K562 (cell line): ENCODE data around the gene SRP9. TPM values are rescaled to one million over a fixed set of nuclear protein-coding genes. Genes with fewer than 3 reads are reported as not detected.

Experiments used
- ATAC-seq: fragments of 200-7000 bp; cut with Tn5 transposase; 3 replicates; pipeline ENCODE4 v1.9.1; 2020; ENCODE audit warnings: moderate library complexity
- BruUV-seq: library from RNA; stranded (reverse); fragments of 400-500 nt; replicated peaks from 2 replicates; lab custom pipeline; 2021; lab: Mats Ljungman, UMichigan
- CTCF ChIA-PET: fragments of 300-600 bp; formaldehyde crosslinking; extraction: SDS; loops from one replicate; lab custom pipeline; 2021; ENCODE audit warnings: low intra/inter-chr PET ratio; lab: Yijun Ruan, JAX
- POLR2A ChIA-PET: fragments of 300-600, 350-650 bp; sonication (Branson Sonifier 250); formaldehyde crosslinking; extraction: SDS; loops from one replicate; lab custom pipeline; 2021; ENCODE audit warnings: antibody characterized with exemption, inconsistent platforms; lab: Yijun Ruan, JAX
- DNase-seq, 4 experiments: peaks; one replicate each; pipeline versions ENCODE4 v3.0.0 to v3.0.0-alpha.2; 2011 to 2018; ENCODE audit warnings: low spot score in 3 of 4, mixed read lengths in 3 of 4; ENCODE audit errors: extremely low read depth in 1 of 4
- FAIRE-seq: peaks from 2 replicates; lab custom pipeline; 2011; peaks lifted over from hg19 to GRCh38; lab: Jason Lieb, UNC
- H2AFZ ChIP-seq: 2 replicates; pipeline ENCODE4 v1.6.0; 2011; ENCODE audit warnings: low read depth, low read length, control low read depth, inconsistent platforms
- H3K27ac ChIP-seq: fragments of 200-600 bp; 3 replicates; pipeline ENCODE4 v1.8.0; 2011; ENCODE audit warnings: low read depth, mild to moderate bottlenecking, control low read depth, inconsistent platforms, low read length, moderate library complexity, mixed read lengths; ENCODE audit errors: extremely low read depth
- H3K27me3 ChIP-seq, 2 experiments: fragments of 300-600 bp in 1 of 2; 2 replicates in 1 of 2; 3 replicates in 1 of 2; pipeline versions ENCODE4 v1.6.0 to v1.8.0; 2011; ENCODE audit warnings: inconsistent platforms in 2 of 2, low read length in 2 of 2, mild to moderate bottlenecking in 1 of 2, mixed read lengths in 1 of 2, moderate library complexity in 1 of 2; ENCODE audit not compliant: control insufficient read depth in 2 of 2, insufficient read depth in 2 of 2
- H3K36me3 ChIP-seq: fragments of 300-600 bp; 3 replicates; pipeline ENCODE4 v1.8.0; 2011; ENCODE audit warnings: mild to moderate bottlenecking, low read length, inconsistent platforms; ENCODE audit not compliant: control insufficient read depth, insufficient read depth
- H3K4me1 ChIP-seq, 2 experiments: fragments of 200-600 bp in 1 of 2; replicated peaks in 1 of 2; 2 replicates in 1 of 2; 3 replicates in 1 of 2; pipeline versions ENCODE4 v1.5.1 to v1.8.0; 2011; ENCODE audit warnings: inconsistent platforms in 2 of 2, low read length in 2 of 2, mild to moderate bottlenecking in 1 of 2, mixed read lengths in 1 of 2, moderate library complexity in 1 of 2; ENCODE audit not compliant: control insufficient read depth in 2 of 2, insufficient read depth in 2 of 2
- H3K4me2 ChIP-seq: 2 replicates; pipeline ENCODE4 v1.6.1; 2011; ENCODE audit warnings: low read length, control low read depth, inconsistent platforms, mixed read lengths; ENCODE audit not compliant: insufficient read depth
- H3K4me3 ChIP-seq: fragments of 200-600 bp; sonication (generic), shearing (Covaris generic); 2 replicates; pipeline ENCODE4 v1.5.1; 2016; ENCODE audit warnings: control low read depth, inconsistent platforms
- H3K79me2 ChIP-seq: fragments of 200-600 bp; 3 replicates; pipeline ENCODE4 v1.8.0; 2011; ENCODE audit warnings: low read length, inconsistent platforms; ENCODE audit not compliant: control insufficient read depth, insufficient read depth
- H3K9ac ChIP-seq, 2 experiments: 2 replicates each; pipeline versions ENCODE4 v1.6.0 to v1.6.1; 2011; ENCODE audit warnings: low read depth in 2 of 2, low read length in 2 of 2, control low read depth in 1 of 2, inconsistent platforms in 1 of 2, mild to moderate bottlenecking in 1 of 2, mixed read lengths in 1 of 2; ENCODE audit not compliant: insufficient read depth in 1 of 2
- H3K9me1 ChIP-seq: one replicate; pipeline ENCODE4 v1.6.0; 2011; ENCODE audit warnings: inconsistent platforms, mild to moderate bottlenecking, low read length, moderate library complexity; ENCODE audit not compliant: control insufficient read depth, insufficient read depth
- H3K9me3 ChIP-seq: replicated peaks from 2 replicates; pipeline ENCODE4 v1.5.1; 2011; ENCODE audit warnings: low read depth, low read length, inconsistent platforms; ENCODE audit not compliant: control insufficient read depth, insufficient read depth
- H4K20me1 ChIP-seq: replicated peaks from 2 replicates; pipeline ENCODE4 v1.6.1; 2011; ENCODE audit warnings: low read length, inconsistent platforms, mixed read lengths; ENCODE audit not compliant: control insufficient read depth, insufficient read depth
- MCM5 ChIP-seq: fragments of 450-650 bp; IDR thresholded peaks from 2 replicates; pipeline ENCODE4 v1.6.1; 2016; ENCODE audit warnings: low read depth
- PTTG1 ChIP-seq: fragments of 450-650 bp; IDR thresholded peaks from 2 replicates; pipeline ENCODE4 v1.6.1; 2016; ENCODE audit warnings: low read depth, mild to moderate bottlenecking, missing genetic modification characterization, missing compliant biosample characterization
- WHSC1 ChIP-seq: IDR thresholded peaks from one replicate; pipeline ENCODE4 v1.6.1; 2012; ENCODE audit warnings: low read length, control low read depth, inconsistent platforms
- WGBS: fragments of 100-300 bp; shearing (Covaris generic); methylation state at CpG from one replicate; pipeline ENCODE4 v1.1.6; 2016; ENCODE audit warnings: low coverage, mixed read lengths; ENCODE audit not compliant: insufficient coverage; ENCODE audit errors: missing lambda C conversion rate; 5-methylcytosine and 5-hydroxymethylcytosine counted together
- in situ Hi-C: fragments of 300-500 bp; cut with MboI; formaldehyde crosslinking; loops from 4 replicates; pipeline ENCODE4 v1.15.0; 2018; ENCODE audit warnings: inconsistent platforms, mixed read lengths
- intact Hi-C: fragments of 100-400 bp; cut with micrococcal nuclease; formaldehyde crosslinking; loops from 2 replicates; pipeline ENCODE4 v1.14.2; 2022
- polyA plus RNA-seq, 8 experiments: library from polyadenylated mRNA; depleted of rRNA in 4 of 8; stranded (reverse) in 5 of 8; unstranded in 3 of 8; fragments of >200 nt; fragmentation: Nextera tagmentation in 2 of 8; fragmentation: Illumina TruSeq in 1 of 8; extraction: Ambion mirVana in 2 of 8; extraction: Trizol in 1 of 8; gene quantifications; 2 replicates each; pipeline versions ENCODE4 v1.2.1 to v1.2.3, GENCODE V29; 2011 to 2014; ENCODE audit warnings: inconsistent platforms in 1 of 8, missing spikeins in 1 of 8
- total RNA-seq, 7 experiments: library from RNA; depleted of rRNA in 6 of 7; stranded (reverse); fragments of >200 nt in 6 of 7; fragmentation: Illumina TruSeq in 2 of 7; extraction: Trizol in 2 of 7; gene quantifications; 2 replicates each; pipeline versions ENCODE4 v1.2.1 to v1.2.3, GENCODE V29; 2011 to 2021; ENCODE audit warnings: low replicate concordance in 1 of 7
- TF ChIP-seq, protein P1 (sequence below): sonication (generic); formaldehyde crosslinking; IDR thresholded peaks from 2 replicates; pipeline ENCODE4 v1.9.0; 2022; ENCODE audit warnings: mild to moderate bottlenecking, missing genetic modification reagents
- TF ChIP-seq, protein P2 (sequence below): fragments of 450-650 bp; IDR thresholded peaks from 2 replicates; pipeline ENCODE4 v1.6.1; 2017; ENCODE audit warnings: mild to moderate bottlenecking, moderate library complexity

SRP9 gene
- total and polyA plus RNA-seq, 9 of the 15 experiments (the other 6 are each of a cell fraction or from before 2014, with no cell fraction given): 273 to 1,892 (median 668) TPM

- no peak overlapping the region for H3K4me2 ChIP-seq
- FAIRE-seq: no peak
- WGBS: 0% methylated on average over 2 of the region's 2 CpGs
- no peak overlapping the region for H3K27ac ChIP-seq
- no peak overlapping the region for H3K9ac ChIP-seq
- H3K36me3 ChIP-seq: no peaks in the 10 kb centered on the region
- no peak overlapping the region for H2AFZ ChIP-seq
- no peaks in the 10 kb centered on the region for H3K79me2 ChIP-seq
- H3K4me3 ChIP-seq: no peak overlapping the region
- no peak for ATAC-seq
- TF ChIP-seq, protein P1, sequence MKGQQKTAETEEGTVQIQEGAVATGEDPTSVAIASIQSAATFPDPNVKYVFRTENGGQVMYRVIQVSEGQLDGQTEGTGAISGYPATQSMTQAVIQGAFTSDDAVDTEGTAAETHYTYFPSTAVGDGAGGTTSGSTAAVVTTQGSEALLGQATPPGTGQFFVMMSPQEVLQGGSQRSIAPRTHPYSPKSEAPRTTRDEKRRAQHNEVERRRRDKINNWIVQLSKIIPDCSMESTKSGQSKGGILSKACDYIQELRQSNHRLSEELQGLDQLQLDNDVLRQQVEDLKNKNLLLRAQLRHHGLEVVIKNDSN (CRISPR knock-in tag): 0 out of 2 replicates have a peak, but pooled peaks have one; percentile 23
- no peak for TF ChIP-seq MCM5
- TF ChIP-seq, all 486 proteins: peak for 1
- in situ Hi-C loops (no loop called here), intact Hi-C loops (no loop called here)
- no TSS peak for BruUV-seq
- no peak for DNase-seq
- Histone ChIP-seq H3K4me1 (peaks cover 0 to 5% of the 10 kb centered on the region in 2 experiments; a peak in 2 of 5 replicates), H3K27me3 (peaks cover 29 to 69% of the 10 kb centered on the region in 2 experiments), H3K9me3 (no peaks in the 10 kb centered on the region), H4K20me1 (no peaks in the 10 kb centered on the region), H3K9me1 (no peaks in the 10 kb centered on the region)
- ChIA-PET POLR2A (interaction anchor here (0.8 to 1.3 kb wide), 3 partner anchors 15 to 19 kb away, joined by 3 to 5 read pairs (median 3); no protein-coding TSS in a partner anchor), CTCF (no interaction called here)
Observed at GRCh38 chr1:225744745-225745144, 32.9 kb upstream of the SRP9 start.

- intact Hi-C loops: no loop called here
Observed at GRCh38 chr1:225745273-225745672, 32.4 kb upstream of the SRP9 start.

More at GRCh38 chr1:225745273-225745672, 32.4 kb upstream of the SRP9 start:
- Histone ChIP-seq H3K9me3 (no peaks in the 10 kb centered on the region), H3K4me1 (peaks cover 0 to 5% of the 10 kb centered on the region in 2 experiments; a peak in 2 of 5 replicates), H3K36me3 (no peaks in the 10 kb centered on the region), H3K79me2 (no peaks in the 10 kb centered on the region), H3K4me3 (no peak overlapping the region), H3K4me2 (no peak overlapping the region), H3K9me1 (no peaks in the 10 kb centered on the region), H3K9ac (no peak overlapping the region), H3K27me3 (peaks cover 29 to 69% of the 10 kb centered on the region in 2 experiments), H2AFZ (no peak overlapping the region), H3K27ac (no peak overlapping the region), H4K20me1 (no peaks in the 10 kb centered on the region)
- ChIA-PET POLR2A (interaction anchor here (0.6 to 1.3 kb wide), 2 partner anchors 17 to 112 kb away, joined by 4 to 5 read pairs; no protein-coding TSS in a partner anchor), CTCF (no interaction called here)
- TF ChIP-seq PTTG1: no peak
- TF ChIP-seq, protein P2, sequence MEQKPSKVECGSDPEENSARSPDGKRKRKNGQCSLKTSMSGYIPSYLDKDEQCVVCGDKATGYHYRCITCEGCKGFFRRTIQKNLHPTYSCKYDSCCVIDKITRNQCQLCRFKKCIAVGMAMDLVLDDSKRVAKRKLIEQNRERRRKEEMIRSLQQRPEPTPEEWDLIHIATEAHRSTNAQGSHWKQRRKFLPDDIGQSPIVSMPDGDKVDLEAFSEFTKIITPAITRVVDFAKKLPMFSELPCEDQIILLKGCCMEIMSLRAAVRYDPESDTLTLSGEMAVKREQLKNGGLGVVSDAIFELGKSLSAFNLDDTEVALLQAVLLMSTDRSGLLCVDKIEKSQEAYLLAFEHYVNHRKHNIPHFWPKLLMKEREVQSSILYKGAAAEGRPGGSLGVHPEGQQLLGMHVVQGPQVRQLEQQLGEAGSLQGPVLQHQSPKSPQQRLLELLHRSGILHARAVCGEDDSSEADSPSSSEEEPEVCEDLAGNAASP: no peak
- no peak for TF ChIP-seq WHSC1
- FAIRE-seq (no peak), DNase-seq (no peak), ATAC-seq (no peak)
- in situ Hi-C loops: no loop called here
- no TSS peak for BruUV-seq
